Stomach smooth muscle (tissue), 2 donors: Measurements from ENCODE around the gene MARCKSL1.

Source experiments
- H3K27ac ChIP-seq: one replicate; pipeline ENCODE4 v1.7.0; 2013; ENCODE audit warnings: mild to moderate bottlenecking, low read length, inconsistent platforms
- H3K27me3 ChIP-seq, 2 donors: one replicate each; pipeline ENCODE4 v1.7.0; 2013; ENCODE audit warnings: low read length in 2 of 2; ENCODE audit not compliant: insufficient read depth in 2 of 2, control insufficient read depth in 1 of 2
- H3K36me3 ChIP-seq, 2 donors: one replicate each; pipeline ENCODE4 v1.7.0; 2013; ENCODE audit warnings: low read length in 2 of 2; ENCODE audit not compliant: control insufficient read depth in 2 of 2, insufficient read depth in 2 of 2
- H3K4me1 ChIP-seq: one replicate; pipeline ENCODE4 v1.7.0; 2013; ENCODE audit warnings: low read length; ENCODE audit not compliant: control insufficient read depth, insufficient read depth
- H3K4me3 ChIP-seq, 2 donors: one replicate each; pipeline ENCODE4 v1.7.0; 2013; ENCODE audit warnings: low read length in 2 of 2
- H3K9ac ChIP-seq, 2 donors: one replicate each; pipeline ENCODE4 v1.7.0; 2013; ENCODE audit warnings: low read length in 2 of 2, mild to moderate bottlenecking in 1 of 2
- H3K9me3 ChIP-seq, 2 donors: one replicate each; pipeline ENCODE4 v1.7.0; 2013; ENCODE audit warnings: low read length in 2 of 2; ENCODE audit not compliant: control insufficient read depth in 2 of 2
- donor health status: healthy.
- donor health status: Pancreatic carcinoma.

Gene MARCKSL1

GRCh38 chr1:32335790-32336590 lies at the start of gene MARCKSL1:
MARCKSL1 (minus strand) TSS chr1:32336233; CDS start chr1:32336033, 200 bp downstream.
- Histone ChIP-seq H3K36me3 (peaks cover 9 to 18% of the 10 kb centered on the region in 2 donors), H3K27ac (no peak within 1 kb of the TSS), H3K4me3 (peak within 1 kb of the TSS; percentile 43 to 70), H3K9me3 (no peaks in the 10 kb centered on the region), H3K4me1 (peaks cover 21% of the 10 kb centered on the region), H3K27me3 (no peaks in the 10 kb centered on the region), H3K9ac (peak within 1 kb of the TSS in 1 of 2 donors; percentile 45)

- no peak overlapping the region for H3K27ac ChIP-seq
- no peaks in the 10 kb centered on the region for H3K27me3 ChIP-seq
- no peaks in the 10 kb centered on the region for H3K4me1 ChIP-seq
- H3K4me3 ChIP-seq, result no peak overlapping the region
- H3K9ac ChIP-seq, result no peak overlapping the region
- no peaks in the 10 kb centered on the region for H3K9me3 ChIP-seq
- H3K36me3 ChIP-seq, result peaks cover 71 to 81% of the 10 kb centered on the region in 2 donors
These were observed 44.0 kb upstream of the MARCKSL1 start for GRCh38 chr1:32380057-32380456.

- H3K4me1 ChIP-seq, result no peaks in the 10 kb centered on the region
- no peaks in the 10 kb centered on the region for H3K27me3 ChIP-seq
- no peak overlapping the region for H3K4me3 ChIP-seq
- no peak overlapping the region for H3K27ac ChIP-seq
- H3K9ac ChIP-seq, result no peak overlapping the region
- no peaks in the 10 kb centered on the region for H3K9me3 ChIP-seq
- peaks cover 72 to 82% of the 10 kb centered on the region in 2 donors for H3K36me3 ChIP-seq
These were observed 41.6 kb upstream of the MARCKSL1 start for GRCh38 chr1:32377541-32378220.

GRCh38 chr1:32376199-32376598 lies 40.2 kb upstream of the MARCKSL1 start:
- Histone ChIP-seq H3K4me1 (no peaks in the 10 kb centered on the region), H3K9ac (no peak overlapping the region), H3K27me3 (no peaks in the 10 kb centered on the region), H3K4me3 (no peak overlapping the region), H3K27ac (no peak overlapping the region), H3K9me3 (no peaks in the 10 kb centered on the region), H3K36me3 (peaks cover 83% of the 10 kb centered on the region in 2 donors)

GRCh38 chr1:32373996-32374592 lies 38.1 kb upstream of the MARCKSL1 start:
- Histone ChIP-seq H3K36me3 (peaks cover 64 to 71% of the 10 kb centered on the region in 2 donors), H3K9ac (no peak overlapping the region), H3K4me1 (no peaks in the 10 kb centered on the region), H3K9me3 (no peaks in the 10 kb centered on the region), H3K27me3 (no peaks in the 10 kb centered on the region), H3K27ac (no peak overlapping the region), H3K4me3 (no peak overlapping the region)

- Histone ChIP-seq H3K36me3 (peaks cover 54 to 66% of the 10 kb centered on the region in 2 donors), H3K4me1 (no peaks in the 10 kb centered on the region), H3K4me3 (no peak overlapping the region), H3K27me3 (no peaks in the 10 kb centered on the region), H3K27ac (no peak overlapping the region), H3K9ac (no peak overlapping the region), H3K9me3 (no peaks in the 10 kb centered on the region)
These were observed 36.2 kb upstream of the MARCKSL1 start for GRCh38 chr1:32372149-32372756.

GRCh38 chr1:32367912-32368635 lies 32.0 kb upstream of the MARCKSL1 start:
- no peaks in the 10 kb centered on the region for H3K27me3 ChIP-seq
- no peaks in the 10 kb centered on the region for H3K4me1 ChIP-seq
- no peaks in the 10 kb centered on the region for H3K9me3 ChIP-seq
- H3K4me3 ChIP-seq, result no peak overlapping the region
- H3K9ac ChIP-seq, result no peak overlapping the region
- H3K27ac ChIP-seq, result no peak overlapping the region
- H3K36me3 ChIP-seq, result peaks cover 51 to 58% of the 10 kb centered on the region in 2 donors

- peaks cover 35 to 45% of the 10 kb centered on the region in 2 donors for H3K36me3 ChIP-seq
- no peaks in the 10 kb centered on the region for H3K9me3 ChIP-seq
- H3K4me1 ChIP-seq, result peaks cover 17% of the 10 kb centered on the region
- H3K27me3 ChIP-seq, result no peaks in the 10 kb centered on the region
- no peak overlapping the region for H3K4me3 ChIP-seq
- no peak overlapping the region for H3K27ac ChIP-seq
- H3K9ac ChIP-seq, result no peak overlapping the region
These were observed 29.4 kb upstream of the MARCKSL1 start for GRCh38 chr1:32365445-32365844.

GRCh38 chr1:32364836-32365235 lies 28.8 kb upstream of the MARCKSL1 start:
- Histone ChIP-seq H3K4me3 (no peak overlapping the region), H3K9ac (no peak overlapping the region), H3K4me1 (peaks cover 17% of the 10 kb centered on the region), H3K27me3 (no peaks in the 10 kb centered on the region), H3K36me3 (peaks cover 35 to 45% of the 10 kb centered on the region in 2 donors), H3K27ac (no peak overlapping the region), H3K9me3 (no peaks in the 10 kb centered on the region)

- Histone ChIP-seq H3K27ac (no peak overlapping the region), H3K36me3 (peaks cover 35 to 40% of the 10 kb centered on the region in 2 donors), H3K9ac (no peak overlapping the region), H3K9me3 (no peaks in the 10 kb centered on the region), H3K4me3 (no peak overlapping the region), H3K4me1 (peaks cover 17% of the 10 kb centered on the region), H3K27me3 (no peaks in the 10 kb centered on the region)
These were observed 27.7 kb upstream of the MARCKSL1 start for GRCh38 chr1:32363713-32364112.
